Left lobe of liver (tissue), 2 donors: Measurements from ENCODE around the gene ZNF441. TPM values are rescaled to one million over a fixed set of nuclear protein-coding genes. Genes with fewer than 3 reads are reported as not detected.
A peak's percentile ranks its signal among the peaks of the same experiment; 100 is the strongest.
"Not testable (repeated sequence)": the region's sequence is repeated elsewhere in the genome, so short reads cannot be mapped to it uniquely, and the experiment has no call there.

Experiments
- ATAC-seq: fragments of 200-7000 bp; cut with Tn5 transposase; one replicate; pipeline ENCODE4 v1.9.1; 2020; ENCODE audit warnings: mild to moderate bottlenecking, moderate library complexity
- DNase-seq: peaks from one replicate; pipeline ENCODE4 v3.0.0-alpha.2; 2020; ENCODE audit warnings: low spot score
- total RNA-seq: library from RNA; stranded (reverse); gene quantifications from one replicate; pipeline ENCODE4 v1.2.1, GENCODE V29; 2021
- donor health status: DM: no; HTN: no; CAD: no; lungs with moderate emphysema.
- donor health status: DM: no; HTN: yes; CAD: no.

The ZNF441 gene
- total RNA-seq, result 3.0 TPM

DNA sequence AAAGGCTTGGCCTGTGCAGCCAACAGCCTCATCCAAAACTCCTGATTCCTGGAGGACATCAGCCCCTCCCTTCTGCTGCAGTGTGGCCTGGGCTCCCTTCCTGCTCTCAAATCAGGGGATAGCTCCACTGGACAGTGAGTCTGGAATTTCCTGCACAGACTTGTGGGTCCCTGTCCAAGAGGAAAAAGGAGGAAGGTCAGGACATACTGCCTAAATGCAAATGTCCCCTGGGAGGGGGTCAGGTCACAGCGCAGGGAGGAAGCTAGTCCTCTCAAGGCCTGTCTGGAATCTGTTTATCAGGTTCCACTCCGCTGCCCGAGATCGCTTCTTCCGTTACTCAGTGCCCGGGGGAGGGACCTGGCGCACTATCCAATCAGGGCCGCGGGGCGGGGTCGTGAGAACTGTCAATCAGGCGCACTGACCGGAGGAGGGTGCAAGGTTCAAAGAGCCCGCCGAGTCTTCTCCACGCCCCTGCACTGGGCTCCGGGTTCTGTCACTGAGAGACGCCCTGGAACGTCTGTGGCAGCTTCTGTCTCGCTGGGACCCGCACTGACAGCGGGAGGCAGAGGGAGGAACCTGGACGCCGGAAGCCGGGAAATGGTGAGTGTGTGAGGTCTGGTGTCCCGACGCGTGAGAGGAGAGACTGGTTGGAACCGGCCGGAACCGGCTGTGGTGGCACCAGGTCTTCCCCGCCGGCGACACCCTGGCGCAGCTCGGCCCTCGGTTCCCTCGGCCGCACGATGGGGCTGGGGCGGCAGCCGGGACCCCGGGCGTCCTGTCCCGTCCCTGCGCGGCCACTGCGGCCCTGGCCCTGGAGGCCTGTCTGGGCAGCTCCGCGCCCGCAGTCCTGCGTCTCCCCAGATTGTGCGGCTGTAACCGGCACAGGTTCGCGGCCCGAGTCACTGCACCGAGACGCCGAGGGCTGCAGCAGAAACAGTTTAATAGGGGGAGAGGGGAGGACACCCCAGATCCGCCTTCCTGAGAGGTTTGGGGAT lies at the start of gene ZNF441:
ZNF441 (plus strand) TSS at position 404 of the 995 bp plus-strand sequence; CDS start at position 598, 194 bp downstream.
- DNase-seq, result peak; percentile 99
- peak; percentile 94 for ATAC-seq

GRCh38 chr19:11721681-11722080 lies 45.1 kb upstream of the ZNF441 start:
- DNase-seq (no peak), ATAC-seq (no peak)

DNA sequence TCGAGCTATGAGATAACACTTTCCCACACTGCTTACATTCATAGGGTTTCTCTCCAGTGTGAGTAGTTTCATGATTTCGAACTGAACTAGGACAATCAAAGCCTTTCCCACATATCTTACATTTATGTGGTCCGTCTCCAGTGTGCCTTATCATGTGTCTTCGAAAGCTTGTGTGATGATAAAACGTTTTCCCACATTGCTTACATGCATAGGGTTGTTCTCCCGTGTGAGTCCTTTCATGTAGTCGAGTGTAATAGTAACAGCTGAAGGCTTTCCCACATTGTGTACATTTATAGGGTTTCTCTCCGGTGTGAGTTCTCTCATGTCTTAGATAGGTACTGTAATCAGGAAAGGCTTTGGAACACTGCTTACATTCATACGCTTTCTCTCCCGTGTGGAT lies 44.4 kb upstream of the ZNF441 start:
- ATAC-seq, result no peak
- DNase-seq, result no peak

DNA sequence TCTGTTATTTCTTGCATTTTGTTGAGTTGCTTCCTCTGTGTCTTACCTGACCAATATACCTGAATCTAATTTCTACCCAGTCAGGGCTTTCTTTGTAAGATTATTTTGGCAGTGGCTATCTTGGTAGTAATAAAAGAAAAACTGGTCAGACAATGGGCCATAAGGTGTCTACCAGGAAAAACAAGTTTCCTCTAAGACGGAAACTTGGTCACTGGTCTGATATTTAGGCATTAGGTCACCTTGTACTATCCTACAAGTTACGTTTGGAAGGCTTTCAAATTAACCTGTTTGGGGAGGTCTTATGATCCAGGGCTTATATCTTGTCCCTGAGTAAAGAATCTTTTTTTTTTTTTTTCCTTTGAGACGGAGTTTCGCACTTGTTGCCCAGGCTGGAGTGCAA lies 37.2 kb upstream of the ZNF441 start:
- ATAC-seq (no peak), DNase-seq (no peak)

DNA sequence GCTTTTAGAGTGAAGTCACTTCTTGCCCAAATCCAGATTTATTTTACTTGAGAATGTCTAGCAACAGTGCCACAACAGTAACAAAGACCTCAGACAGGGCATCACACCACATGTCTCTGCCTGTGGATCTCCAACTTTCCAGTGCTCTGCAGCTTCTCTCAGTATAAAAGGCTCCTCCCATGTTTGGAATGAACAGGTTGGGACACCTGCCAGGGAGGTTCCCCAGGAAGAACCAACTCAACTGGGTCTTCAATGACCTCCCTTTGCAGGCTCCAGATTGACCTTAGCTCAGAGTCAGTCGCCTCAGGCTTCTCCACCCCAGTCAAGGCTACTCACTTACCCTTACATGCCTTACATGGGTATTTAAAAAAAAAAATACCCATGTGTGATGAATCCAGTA lies 31.4 kb upstream of the ZNF441 start:
- DNase-seq (no peak), ATAC-seq (no peak)

DNA sequence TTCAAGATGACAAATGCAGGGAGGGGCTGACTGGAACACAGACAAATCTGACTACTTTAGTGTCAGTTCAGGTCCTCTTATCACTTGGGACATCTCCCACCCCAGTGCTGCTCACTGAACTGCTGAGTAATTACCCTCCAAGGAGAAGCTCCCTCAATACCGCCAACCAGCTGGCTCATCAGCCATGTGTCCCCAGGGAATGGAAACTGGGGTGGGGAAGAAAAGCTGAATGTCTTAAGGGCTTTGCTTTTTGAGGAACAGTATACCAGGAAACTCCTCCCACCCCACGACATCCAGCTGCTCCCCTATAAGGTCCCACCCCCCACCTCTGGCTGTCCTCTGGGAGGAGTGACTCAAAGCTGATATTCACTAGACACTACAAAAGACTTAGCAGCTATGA lies 30.1 kb upstream of the ZNF441 start:
- DNase-seq, result no peak

DNA sequence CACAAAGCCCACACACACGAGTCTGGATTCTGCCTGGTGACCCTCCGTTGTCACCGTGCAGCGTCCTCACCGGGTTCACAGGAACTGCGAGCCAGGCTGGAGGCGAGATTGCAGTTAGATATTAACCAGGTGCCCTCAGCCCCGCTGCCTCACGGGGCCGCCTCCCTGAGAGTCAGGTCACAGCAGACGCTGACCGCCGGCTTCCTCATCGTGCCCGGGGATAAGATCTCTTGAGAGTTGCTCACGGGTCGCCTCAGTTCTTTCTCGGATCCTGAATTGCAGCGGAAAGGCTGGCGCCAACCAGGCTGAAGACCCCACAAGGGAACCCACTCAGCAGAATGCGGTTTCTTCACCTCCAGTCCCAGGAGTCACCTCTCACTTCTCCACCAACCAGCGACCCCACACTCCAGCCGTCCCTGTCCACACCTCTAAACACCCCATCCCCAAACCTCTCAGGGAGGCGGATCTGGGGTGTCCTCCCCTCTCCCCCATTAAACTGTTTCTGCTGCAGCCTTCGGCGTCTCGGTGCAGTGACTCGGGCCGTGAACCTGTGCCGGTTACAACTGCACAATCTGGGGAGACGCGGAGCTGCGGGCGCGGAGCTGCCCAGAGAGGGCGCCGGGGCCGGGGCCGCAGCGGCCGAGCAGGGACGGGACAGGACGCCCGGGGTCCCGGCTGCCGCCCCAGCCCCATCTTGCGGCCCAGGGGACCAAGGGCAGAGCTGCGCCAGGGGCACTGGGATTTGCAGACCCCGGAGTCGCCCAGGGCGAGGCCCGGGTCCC lies 28.6 kb upstream of the ZNF441 start:
- peak; percentile 70 for ATAC-seq
- DNase-seq, result peak; percentile 88

More for the DNA sequence above, 30.1 kb upstream of the ZNF441 start:
- no peak for ATAC-seq

GRCh38 chr19:11738746-11739620 lies 27.8 kb upstream of the ZNF441 start, which contains the start of gene ZNF823:
ZNF823 (minus strand) TSS chr19:11738946; CDS start chr19:11738819, 127 bp downstream.
- ATAC-seq, result peak; percentile 94
- DNase-seq, result peak; percentile 100

GRCh38 chr19:11745869-11746268 lies 20.9 kb upstream of the ZNF441 start:
- ATAC-seq (no peak), DNase-seq (no peak)

DNA sequence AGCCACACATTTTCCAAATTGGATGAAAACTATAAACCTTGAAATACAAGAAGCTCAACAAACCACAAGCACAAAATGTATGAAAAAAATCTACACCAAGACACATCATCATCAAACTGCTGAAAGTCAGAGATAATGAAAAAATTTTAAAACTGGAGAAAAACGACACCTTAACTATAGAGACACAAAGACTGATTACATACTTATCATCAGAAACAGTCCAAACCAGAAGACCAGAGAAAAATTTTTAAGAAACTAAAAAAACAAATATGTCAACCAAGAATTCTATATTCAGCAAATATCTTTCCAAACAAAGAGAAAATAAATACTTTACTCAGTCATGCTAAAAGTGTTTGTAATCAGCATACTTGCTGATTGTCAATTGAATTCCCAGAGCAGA lies 19.5 kb upstream of the ZNF441 start:
- DNase-seq, result no peak
- ATAC-seq, result no peak

GRCh38 chr19:11749751-11750150 lies 17.0 kb upstream of the ZNF441 start:
- ATAC-seq, result no peak
- DNase-seq, result no peak

- ATAC-seq, result no peak
- DNase-seq, result no peak
These were observed 14.5 kb upstream of the ZNF441 start for GRCh38 chr19:11752244-11752736.

- DNase-seq (no peak), ATAC-seq (no peak)
These were observed 12.1 kb upstream of the ZNF441 start for GRCh38 chr19:11754663-11755062.

- DNase-seq, result no peak
- no peak for ATAC-seq
These were observed 9.8 kb upstream of the ZNF441 start for GRCh38 chr19:11756965-11757364.

DNA sequence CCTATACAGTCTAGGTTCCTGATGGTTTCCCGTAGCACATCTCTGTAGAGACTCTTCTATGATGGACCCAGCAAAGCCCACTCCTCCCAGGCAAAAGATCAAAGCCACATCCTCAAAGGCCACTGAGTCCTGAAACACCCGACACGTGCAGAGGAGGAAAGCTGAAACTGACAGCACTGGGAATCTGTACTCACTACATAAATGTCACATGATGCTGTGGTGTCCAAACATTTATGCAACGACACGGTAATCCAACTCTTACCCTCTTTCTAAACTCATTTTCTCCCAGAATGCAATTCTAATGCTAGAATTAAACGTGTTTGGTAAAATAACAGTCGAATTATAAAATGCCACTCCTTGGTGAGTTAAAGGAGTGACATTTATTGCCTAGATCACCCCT lies 7.0 kb upstream of the ZNF441 start:
- DNase-seq (no peak), ATAC-seq (no peak)

GRCh38 chr19:11763117-11763516 lies 3.7 kb upstream of the ZNF441 start:
- DNase-seq (no peak), ATAC-seq (no peak)

GRCh38 chr19:11763611-11764010 lies 3.2 kb upstream of the ZNF441 start:
- ATAC-seq (no peak), DNase-seq (no peak)

DNA sequence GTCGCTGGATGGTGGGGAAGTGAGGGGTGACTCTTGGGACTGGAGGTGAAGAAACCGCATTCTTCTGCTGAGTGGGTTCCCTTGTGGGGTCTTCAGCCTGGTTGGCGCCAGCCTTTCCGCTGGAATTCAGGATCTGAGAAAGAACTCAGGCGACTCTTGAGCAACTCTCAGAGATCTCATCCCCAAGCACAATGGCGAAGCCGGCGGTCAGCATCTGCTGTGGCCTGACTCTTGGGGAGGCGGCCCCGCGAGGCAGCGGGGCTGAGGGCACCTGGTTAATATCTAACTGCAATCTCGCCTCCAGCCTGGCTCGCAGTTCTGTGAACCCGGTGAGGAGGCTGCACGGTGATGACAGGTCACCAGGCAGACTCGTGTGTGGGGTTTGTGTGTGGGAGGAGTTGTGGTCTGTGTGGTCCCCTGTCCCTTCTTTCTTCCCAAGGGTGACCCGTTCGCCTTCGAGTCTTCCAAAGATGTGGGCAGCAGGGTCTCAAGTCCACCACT lies 883 bp downstream of the ZNF441 start:
- ATAC-seq, result peak; percentile 74

GRCh38 chr19:11769995-11770394 lies 3.2 kb downstream of the ZNF441 start:
- no peak for DNase-seq
- ATAC-seq, result no peak

More for the DNA sequence above, 883 bp downstream of the ZNF441 start:
- peak; percentile 87 for DNase-seq

DNA sequence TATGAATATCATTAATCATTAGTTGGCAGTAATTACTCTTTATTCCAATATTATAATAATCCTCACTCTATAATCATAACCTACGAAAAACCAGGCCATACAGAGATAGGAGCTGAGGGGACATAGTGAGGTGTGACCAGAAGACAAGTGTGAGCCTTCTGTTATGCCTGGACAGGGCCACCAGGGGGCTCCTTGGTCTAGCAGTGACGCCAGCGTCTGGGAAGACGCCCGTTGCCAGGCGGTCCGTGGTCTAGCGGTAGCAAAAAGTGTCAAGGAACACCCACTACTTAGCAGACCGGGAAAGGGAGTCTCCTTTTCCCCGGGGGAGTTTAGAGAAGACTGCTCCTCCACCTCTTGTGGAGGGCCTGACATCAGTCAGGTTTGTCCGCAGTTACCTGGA lies 4.7 kb downstream of the ZNF441 start:
- DNase-seq, ATAC-seq: not testable (repeated sequence)
